ENCODE data around the gene PRR15.

DNA sequence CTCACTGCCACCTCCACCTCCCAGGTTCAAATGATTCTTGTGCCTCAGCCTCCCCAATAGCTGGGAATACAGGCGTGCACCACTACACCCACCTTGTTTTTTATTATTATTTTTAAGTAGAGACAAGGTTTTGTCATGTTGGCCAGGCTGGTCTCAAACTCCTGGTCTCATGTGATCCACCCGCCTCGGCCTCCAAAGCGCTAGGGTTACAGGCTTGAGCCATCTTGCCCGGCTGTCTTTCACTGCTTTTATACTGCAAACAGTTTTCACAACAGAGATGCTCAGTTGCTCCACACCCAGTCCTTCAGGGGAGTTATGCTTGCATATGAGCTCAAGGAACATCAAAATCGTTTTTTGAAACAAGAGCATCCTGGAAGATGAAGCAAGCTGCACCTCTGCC lies 1.3 kb upstream of the PRR15 start:
- TF ChIP-seq, protein P1, sequence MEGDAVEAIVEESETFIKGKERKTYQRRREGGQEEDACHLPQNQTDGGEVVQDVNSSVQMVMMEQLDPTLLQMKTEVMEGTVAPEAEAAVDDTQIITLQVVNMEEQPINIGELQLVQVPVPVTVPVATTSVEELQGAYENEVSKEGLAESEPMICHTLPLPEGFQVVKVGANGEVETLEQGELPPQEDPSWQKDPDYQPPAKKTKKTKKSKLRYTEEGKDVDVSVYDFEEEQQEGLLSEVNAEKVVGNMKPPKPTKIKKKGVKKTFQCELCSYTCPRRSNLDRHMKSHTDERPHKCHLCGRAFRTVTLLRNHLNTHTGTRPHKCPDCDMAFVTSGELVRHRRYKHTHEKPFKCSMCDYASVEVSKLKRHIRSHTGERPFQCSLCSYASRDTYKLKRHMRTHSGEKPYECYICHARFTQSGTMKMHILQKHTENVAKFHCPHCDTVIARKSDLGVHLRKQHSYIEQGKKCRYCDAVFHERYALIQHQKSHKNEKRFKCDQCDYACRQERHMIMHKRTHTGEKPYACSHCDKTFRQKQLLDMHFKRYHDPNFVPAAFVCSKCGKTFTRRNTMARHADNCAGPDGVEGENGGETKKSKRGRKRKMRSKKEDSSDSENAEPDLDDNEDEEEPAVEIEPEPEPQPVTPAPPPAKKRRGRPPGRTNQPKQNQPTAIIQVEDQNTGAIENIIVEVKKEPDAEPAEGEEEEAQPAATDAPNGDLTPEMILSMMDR (IDR thresholded peaks at IDR 0.05): no peak
- TF ChIP-seq POLR2AphosphoS5 (IDR thresholded peaks at IDR 0.05): no peak
- no peak for TF ChIP-seq POLR2A (IDR thresholded peaks at IDR 0.05)
